ENCODE measurements around the gene ONECUT1.

Gene ONECUT1

GRCh38 chr15:52796753-52797520 is 6.8 kb upstream of the ONECUT1 start:
- no peak for DNase-seq

DNA sequence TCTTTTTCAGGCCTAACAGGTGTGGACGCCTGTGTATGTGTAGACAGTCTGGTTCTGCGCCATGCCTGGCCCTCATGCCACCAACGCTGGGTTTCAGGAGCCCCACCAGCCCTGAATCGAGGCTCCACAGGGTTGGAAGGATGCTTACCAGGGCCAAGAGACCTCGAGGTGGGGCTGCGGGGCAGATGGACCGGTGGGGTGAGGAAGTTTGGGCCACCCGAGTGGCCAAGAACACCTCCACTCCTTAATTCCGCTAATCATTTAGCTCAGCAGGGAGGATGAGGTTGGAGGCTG is 6.0 kb upstream of the ONECUT1 start:
- no peak for DNase-seq

GRCh38 chr15:52795464-52796227 is 5.5 kb upstream of the ONECUT1 start:
- DNase-seq, result no peak

DNA sequence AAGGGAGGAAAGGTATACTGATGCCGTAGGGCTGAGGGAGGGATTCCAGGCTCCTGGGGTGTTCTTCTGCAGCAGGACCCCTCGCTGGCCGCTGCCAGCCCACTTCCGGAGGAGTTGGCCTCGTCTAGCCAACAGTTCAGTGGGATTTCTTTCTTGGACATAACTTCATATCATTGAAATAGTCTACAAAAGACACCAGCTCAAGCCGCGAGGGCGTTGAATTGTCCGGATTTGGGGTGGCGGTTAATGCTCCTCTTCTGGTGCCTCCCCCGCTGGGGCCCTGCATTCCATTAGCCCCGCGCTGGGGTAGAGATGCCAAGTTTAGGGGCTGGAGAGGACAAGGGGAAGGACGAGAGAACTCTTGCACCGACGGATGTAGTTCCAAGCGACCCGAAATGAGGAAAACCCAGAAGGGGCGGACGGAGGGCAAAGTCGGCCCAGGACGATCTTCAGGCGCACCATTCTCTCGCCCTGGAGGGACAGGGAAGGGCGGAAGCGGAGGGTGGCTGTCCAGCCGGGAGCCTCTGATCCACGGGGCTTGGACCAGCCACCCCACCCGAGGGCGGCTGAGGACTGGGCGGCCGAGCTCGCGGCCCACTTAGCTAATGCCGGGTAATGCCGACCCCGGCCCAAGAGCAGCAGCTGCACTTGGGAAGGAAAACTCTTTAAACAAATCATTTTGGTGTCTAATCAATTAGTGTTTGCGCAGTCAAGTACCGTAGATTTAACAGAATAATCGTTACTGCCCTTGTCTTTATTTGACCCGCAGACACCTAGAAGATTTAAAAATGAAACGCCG is 4.7 kb upstream of the ONECUT1 start:
- DNase-seq, result no peak

GRCh38 chr15:52791776-52792175 is 1.6 kb upstream of the ONECUT1 start:
- DNase-seq, result no peak

- DNase-seq, result no peak
Measured at GRCh38 chr15:52790941-52791751, 1.0 kb upstream of the ONECUT1 start.

DNA sequence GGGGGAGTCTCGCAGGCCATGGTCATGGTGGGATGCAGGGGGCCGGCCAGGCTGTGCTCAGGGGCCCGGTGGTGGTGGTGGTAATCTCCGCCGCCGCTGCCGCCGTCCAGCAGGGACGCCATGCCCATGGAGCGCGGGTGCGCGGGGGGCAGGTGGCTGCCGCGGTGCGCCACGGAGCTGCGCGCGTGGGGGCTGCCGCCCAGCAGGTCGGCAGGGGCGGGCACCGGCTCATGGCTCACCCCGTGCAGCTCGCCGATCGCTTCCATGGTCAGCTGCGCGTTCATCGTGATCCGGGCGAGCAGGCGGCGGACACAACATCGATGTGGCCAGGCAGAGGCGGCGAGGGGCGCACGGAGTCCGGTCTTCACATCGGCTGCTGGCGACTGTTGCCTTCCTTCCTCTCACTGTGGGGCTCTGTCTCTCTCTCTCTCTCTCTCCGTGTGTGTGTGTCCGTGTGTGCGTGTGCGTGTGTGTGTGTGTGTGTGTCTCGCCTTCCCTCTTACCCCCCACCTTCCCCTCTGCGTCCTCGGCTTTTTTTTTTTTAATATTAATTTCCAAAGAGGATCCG is 451 bp downstream of the ONECUT1 start:
- DNase-seq, result no peak

DNA sequence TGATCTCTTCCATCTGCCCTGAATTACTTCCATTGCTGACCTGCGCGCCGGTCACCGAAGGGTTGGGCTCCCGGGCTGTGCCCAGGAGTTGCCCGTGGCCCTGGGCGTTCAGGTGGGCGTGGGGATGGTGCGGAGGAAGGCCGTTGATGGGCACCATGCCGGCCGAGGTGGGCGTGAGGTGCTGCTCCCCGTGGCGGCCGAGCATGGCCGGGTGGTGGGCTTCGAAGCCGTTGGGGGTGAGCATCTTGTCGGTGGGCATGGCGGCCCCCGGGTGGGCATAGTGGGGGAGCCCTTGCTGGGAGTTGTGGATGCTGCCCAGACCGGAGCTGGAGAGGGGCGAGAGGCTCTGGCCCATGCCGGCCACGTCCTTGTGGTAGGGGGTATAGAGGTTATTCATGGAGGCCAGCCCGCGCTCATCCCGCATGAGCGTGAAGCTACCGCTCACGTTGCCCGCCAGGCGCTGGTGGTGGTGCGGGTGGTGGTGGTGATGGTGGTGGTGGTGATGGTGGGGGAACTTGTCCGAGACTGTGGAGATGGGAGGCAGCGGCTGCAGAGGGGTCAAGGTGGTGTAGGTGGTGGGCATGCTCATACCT is 1.0 kb downstream of the ONECUT1 start:
- DNase-seq, result no peak

GRCh38 chr15:52788099-52788986 is 1.8 kb downstream of the ONECUT1 start:
- DNase-seq, result no peak

- DNase-seq, result no peak
Measured at GRCh38 chr15:52787549-52788098, 2.5 kb downstream of the ONECUT1 start.

- no peak for DNase-seq
Measured at GRCh38 chr15:52787123-52787503, 3.0 kb downstream of the ONECUT1 start.

- DNase-seq, result no peak
Measured at GRCh38 chr15:52786436-52787122, 3.6 kb downstream of the ONECUT1 start.

DNA sequence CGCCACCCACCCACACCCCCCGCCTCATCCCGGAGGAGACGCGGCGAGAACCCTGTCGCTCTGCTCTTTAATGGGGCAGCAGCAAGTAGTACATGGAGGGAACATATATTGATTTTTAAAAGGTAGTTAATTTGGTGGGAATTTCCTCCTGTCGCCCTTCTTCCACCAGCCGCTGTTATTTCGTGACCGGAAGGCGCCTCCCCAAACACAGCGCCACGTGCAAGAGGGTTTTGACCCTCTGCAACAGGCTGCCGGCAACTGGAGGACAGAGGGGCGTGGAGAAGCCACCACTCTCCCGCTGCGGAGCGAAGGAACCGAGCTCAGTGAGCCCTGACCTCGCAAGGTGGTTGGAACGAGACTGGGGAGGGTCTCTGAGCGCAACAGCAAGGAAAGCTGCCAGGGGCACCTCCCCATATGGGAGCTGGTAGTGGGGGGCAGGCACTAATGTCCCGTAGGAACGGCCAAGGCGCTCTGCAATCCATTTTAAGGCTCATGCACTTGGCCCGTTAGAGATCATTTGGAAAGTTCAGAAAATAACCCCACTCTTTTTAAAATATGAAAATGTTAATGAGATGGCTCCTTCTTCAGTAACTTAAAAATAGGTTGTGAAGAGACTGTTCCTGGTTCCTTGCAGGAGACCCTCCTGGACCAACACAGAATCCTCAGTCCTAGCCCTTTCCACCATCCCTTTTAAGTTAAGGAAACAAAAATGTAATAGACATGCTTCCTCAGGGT is 4.3 kb downstream of the ONECUT1 start:
- no peak for DNase-seq

DNA sequence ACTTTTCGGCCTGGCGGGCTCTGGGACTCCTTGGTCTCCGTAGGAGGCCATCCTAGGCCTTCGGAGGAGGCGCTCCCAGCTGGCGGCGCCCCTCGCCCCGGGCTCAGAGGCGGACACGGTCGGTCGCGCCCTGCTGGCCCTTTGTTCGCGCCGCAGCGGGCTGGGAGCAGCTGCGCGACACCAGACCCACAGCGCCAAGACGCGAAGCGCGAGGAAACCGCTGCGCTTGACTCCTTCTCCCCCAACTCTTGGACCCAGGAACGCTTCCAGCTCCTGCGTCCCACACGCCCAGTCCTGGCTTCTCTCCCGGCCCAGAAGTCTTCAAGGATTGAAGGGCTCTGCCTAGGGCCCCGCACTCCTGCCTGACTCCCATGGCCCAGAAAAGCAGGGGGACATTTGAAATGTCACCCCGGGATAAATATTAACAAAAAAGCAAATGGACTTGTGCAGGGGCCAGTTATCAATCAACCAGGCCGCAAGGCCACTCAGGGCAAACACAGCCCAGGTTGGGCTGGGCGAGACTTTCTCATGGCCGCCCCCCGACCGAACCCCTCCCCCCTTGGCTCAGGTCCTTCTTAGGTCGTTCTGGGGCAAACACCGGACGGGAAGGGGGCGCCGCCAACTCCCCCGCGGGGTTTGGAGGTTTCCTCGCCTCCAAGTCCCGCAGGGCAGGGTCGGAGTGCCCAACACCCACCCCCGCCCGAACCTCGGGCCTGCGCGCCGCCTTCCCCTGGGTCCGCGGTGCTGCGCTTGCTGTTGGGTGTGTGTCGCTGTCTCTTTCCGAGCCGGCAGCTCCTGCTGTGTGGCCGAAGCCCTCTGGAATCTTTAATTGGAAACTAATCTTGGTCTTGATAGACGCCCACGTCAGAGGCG is 5.1 kb downstream of the ONECUT1 start:
- DNase-seq, result no peak

- no peak for DNase-seq
Measured at GRCh38 chr15:52783929-52784798, 6.0 kb downstream of the ONECUT1 start.

- DNase-seq, result no peak
Measured at GRCh38 chr15:52783191-52783829, 6.8 kb downstream of the ONECUT1 start.

- no peak for DNase-seq
Measured at GRCh38 chr15:52782514-52782913, 7.6 kb downstream of the ONECUT1 start.

All from kidney glomerular epithelial cell (primary cell).